Spleen (tissue), 11 donors: ENCODE measurements around the gene ACBD6. TPM values are rescaled to one million over a fixed set of nuclear protein-coding genes. Genes with fewer than 3 reads are reported as not detected.
A peak's percentile ranks its signal among the peaks of the same experiment; 100 is the strongest.

Source experiments
- DNase-seq: peaks from one replicate; pipeline ENCODE4 v3.0.0-alpha.2; 2020
- H3K27ac ChIP-seq, 8 donors: fragments of 200-600 bp; sonication (generic) in 7 of 8; 1 replicate in 4 of 8; 2 replicates in 4 of 8; pipeline versions ENCODE4 v1.5.0 to v1.8.0; 2016 to 2021; ENCODE audit warnings: inconsistent platforms in 4 of 8, mild to moderate bottlenecking in 4 of 8, moderate library complexity in 1 of 8
- H3K27me3 ChIP-seq, 7 donors: fragments of 200-600 bp; sonication (generic) in 6 of 7; replicated peaks in 1 of 7; 1 replicate in 4 of 7; 2 replicates in 3 of 7; pipeline versions ENCODE4 v1.5.0 to v1.8.0; 2016 to 2021; ENCODE audit warnings: inconsistent platforms in 3 of 7, mild to moderate bottlenecking in 1 of 7
- H3K36me3 ChIP-seq, 6 donors: fragments of 200-600 bp; sonication (generic) in 5 of 6; 1 replicate in 4 of 6; 2 replicates in 2 of 6; pipeline versions ENCODE4 v1.5.0 to v1.8.0; 2016 to 2021; ENCODE audit warnings: inconsistent platforms in 2 of 6
- H3K4me1 ChIP-seq, 6 donors: fragments of 200-600 bp; sonication (generic) in 5 of 6; 1 replicate in 3 of 6; 2 replicates in 3 of 6; pipeline versions ENCODE4 v1.5.0 to v1.8.0; 2016 to 2021; ENCODE audit warnings: inconsistent platforms in 3 of 6
- H3K4me3 ChIP-seq, 8 donors: fragments of 200-600 bp; sonication (generic) in 7 of 8; 1 replicate in 4 of 8; 2 replicates in 4 of 8; pipeline versions ENCODE4 v1.5.0 to v1.8.0; 2016 to 2021; ENCODE audit warnings: inconsistent platforms in 4 of 8, mild to moderate bottlenecking in 4 of 8, moderate library complexity in 2 of 8
- H3K9me3 ChIP-seq, 8 donors: fragments of 200-600 bp; sonication (generic) in 7 of 8; 1 replicate in 4 of 8; 2 replicates in 4 of 8; pipeline versions ENCODE4 v1.5.0 to v1.8.0; 2016 to 2021; ENCODE audit warnings: inconsistent platforms in 4 of 8
- POLR2A ChIP-seq, 3 donors: fragments of 450-650 bp; IDR thresholded peaks; one replicate each; pipeline ENCODE4 v1.5.1; 2017; ENCODE audit warnings: antibody characterized with exemption in 3 of 3, mild to moderate bottlenecking in 1 of 3
- POLR2AphosphoS5 ChIP-seq, 3 donors: sonication (generic); formaldehyde crosslinking; IDR thresholded peaks; one replicate each; pipeline ENCODE4 v1.5.1; 2017; ENCODE audit warnings: antibody characterized with exemption in 3 of 3
- WGBS, 5 donors: extraction: QIAGEN DNeasy Blood & Tissue Kit in 3 of 5; methylation state at CpG; one replicate each; pipeline versions ENCODE4 v1.1.5 to v1.1.7; 2013 to 2018; 5-methylcytosine and 5-hydroxymethylcytosine counted together
- intact Hi-C: fragments of 100-400 bp; cut with DNase I; formaldehyde crosslinking; loops from one replicate; pipeline ENCODE4 v1.15.0; 2023; ENCODE audit warnings: low total_unique reads
- polyA plus RNA-seq, 3 donors: library from polyadenylated mRNA; stranded (reverse); fragments of 200-250 nt; gene quantifications; one replicate each; pipeline ENCODE4 v1.2.1, GENCODE V29; 2013
- total RNA-seq, 7 donors: library from RNA; depleted of rRNA in 3 of 7; stranded (reverse); fragments of >200 nt in 3 of 7; fragmentation: NEBNext Ultra II Directional in 4 of 7; extraction: Animal tissue kit (Norgen Biotek cat#: 25700) in 4 of 7; gene quantifications; one replicate each; pipeline versions ENCODE4 v1.1.0 to v1.2.1, GENCODE V29; 2016 to 2021
- TF ChIP-seq, protein P1 (sequence below), 11 experiments: fragments of 200-600 bp in 7 of 11; fragments of 450-650 bp in 4 of 11; sonication (generic) in 4 of 11; IDR thresholded peaks in 8 of 11; conservative IDR thresholded peaks in 3 of 11; 1 replicate in 7 of 11; 2 replicates in 4 of 11; pipeline versions ENCODE4 v1.4.0 to v1.8.0; 2016 to 2021; ENCODE audit warnings: antibody characterized with exemption in 11 of 11, inconsistent platforms in 4 of 11, mild to moderate bottlenecking in 1 of 11
- donor health status: healthy with polysubstance abuse.
- donor health status: DM: no; HTN: no; CAD: no; lungs with moderate emphysema.
- donor health status: DM: no; HTN: no; CAD: no.
- donor health status: Bipolar disorder and iron deficiency.
- donor health status: healthy.
- donor health status: DM: no; HTN: no; CAD: no.
- donor health status: DM: yes; HTN: yes; CAD: no.

Gene ACBD6
- total and polyA plus RNA-seq, 10 donors: 27.2 to 62.9 (median 38.3) TPM

- no peaks in the 10 kb centered on the region for H3K27me3 ChIP-seq
- H3K4me3 ChIP-seq: no peak overlapping the region
- intact Hi-C loops: no loop called here
- H3K36me3 ChIP-seq: peaks cover 0 to 31% (median 0%) of the 10 kb centered on the region in 6 donors
- H3K9me3 ChIP-seq: peaks cover 0 to 5% (median 0%) of the 10 kb centered on the region in 8 donors
- WGBS, 5 donors: 94 to 95% (median 94%) methylated on average over 6 of the region's 6 CpGs
- H3K27ac ChIP-seq: peak overlapping the region in 1 of 8 donors; percentile 12
- DNase-seq: no peak
- H3K4me1 ChIP-seq: peaks cover 0 to 16% (median 5%) of the 10 kb centered on the region in 6 donors
- no peak for TF ChIP-seq POLR2AphosphoS5 (IDR thresholded peaks at IDR 0.05)
- TF ChIP-seq, protein P1, sequence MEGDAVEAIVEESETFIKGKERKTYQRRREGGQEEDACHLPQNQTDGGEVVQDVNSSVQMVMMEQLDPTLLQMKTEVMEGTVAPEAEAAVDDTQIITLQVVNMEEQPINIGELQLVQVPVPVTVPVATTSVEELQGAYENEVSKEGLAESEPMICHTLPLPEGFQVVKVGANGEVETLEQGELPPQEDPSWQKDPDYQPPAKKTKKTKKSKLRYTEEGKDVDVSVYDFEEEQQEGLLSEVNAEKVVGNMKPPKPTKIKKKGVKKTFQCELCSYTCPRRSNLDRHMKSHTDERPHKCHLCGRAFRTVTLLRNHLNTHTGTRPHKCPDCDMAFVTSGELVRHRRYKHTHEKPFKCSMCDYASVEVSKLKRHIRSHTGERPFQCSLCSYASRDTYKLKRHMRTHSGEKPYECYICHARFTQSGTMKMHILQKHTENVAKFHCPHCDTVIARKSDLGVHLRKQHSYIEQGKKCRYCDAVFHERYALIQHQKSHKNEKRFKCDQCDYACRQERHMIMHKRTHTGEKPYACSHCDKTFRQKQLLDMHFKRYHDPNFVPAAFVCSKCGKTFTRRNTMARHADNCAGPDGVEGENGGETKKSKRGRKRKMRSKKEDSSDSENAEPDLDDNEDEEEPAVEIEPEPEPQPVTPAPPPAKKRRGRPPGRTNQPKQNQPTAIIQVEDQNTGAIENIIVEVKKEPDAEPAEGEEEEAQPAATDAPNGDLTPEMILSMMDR (IDR thresholded peaks at IDR 0.05 in 8 of 11, conservative IDR thresholded peaks at IDR 0.05 in 3 of 11): no peak
- no peak for TF ChIP-seq POLR2A (IDR thresholded peaks at IDR 0.05)
Measured at GRCh38 chr1:180290265-180291001, 211.9 kb downstream of the ACBD6 start.

- Histone ChIP-seq H3K27ac (peak overlapping the region in 2 of 8 donors; percentile 12 to 23), H3K36me3 (peaks cover 0 to 44% (median 3%) of the 10 kb centered on the region in 6 donors), H3K9me3 (peaks cover 0 to 5% (median 0%) of the 10 kb centered on the region in 8 donors), H3K4me3 (no peak overlapping the region), H3K27me3 (no peaks in the 10 kb centered on the region), H3K4me1 (peaks cover 0 to 16% (median 5%) of the 10 kb centered on the region in 6 donors)
- WGBS, 5 donors: 64 to 86% (median 77%) methylated on average over 1 of the region's 1 CpG
- no peak for DNase-seq
- intact Hi-C loops: no loop called here
- no peak for TF ChIP-seq POLR2A (IDR thresholded peaks at IDR 0.05)
- TF ChIP-seq, protein P1 (IDR thresholded peaks at IDR 0.05 in 8 of 11, conservative IDR thresholded peaks at IDR 0.05 in 3 of 11): no peak
- TF ChIP-seq POLR2AphosphoS5 (IDR thresholded peaks at IDR 0.05): no peak
Measured at GRCh38 chr1:180288940-180289339, 213.4 kb downstream of the ACBD6 start.

GRCh38 chr1:180287988-180288705 lies 214.2 kb downstream of the ACBD6 start:
- Histone ChIP-seq H3K9me3 (peaks cover 0 to 5% (median 0%) of the 10 kb centered on the region in 8 donors), H3K27ac (peak overlapping the region in 4 of 8 donors; percentile 12 to 41 (median 29)), H3K27me3 (no peaks in the 10 kb centered on the region), H3K4me1 (peaks cover 0 to 16% (median 5%) of the 10 kb centered on the region in 6 donors), H3K36me3 (peaks cover 0 to 52% (median 3%) of the 10 kb centered on the region in 6 donors), H3K4me3 (no peak overlapping the region)
- DNase-seq: no peak
- intact Hi-C loops: no loop called here
- TF ChIP-seq POLR2AphosphoS5 (IDR thresholded peaks at IDR 0.05) (no peak), POLR2A (IDR thresholded peaks at IDR 0.05) (no peak)
- TF ChIP-seq, protein P1 (IDR thresholded peaks at IDR 0.05 in 8 of 11, conservative IDR thresholded peaks at IDR 0.05 in 3 of 11): no peak
- 79 to 86% (median 84%) methylated on average over 3 of the region's 3 CpGs for WGBS, 5 donors

DNA sequence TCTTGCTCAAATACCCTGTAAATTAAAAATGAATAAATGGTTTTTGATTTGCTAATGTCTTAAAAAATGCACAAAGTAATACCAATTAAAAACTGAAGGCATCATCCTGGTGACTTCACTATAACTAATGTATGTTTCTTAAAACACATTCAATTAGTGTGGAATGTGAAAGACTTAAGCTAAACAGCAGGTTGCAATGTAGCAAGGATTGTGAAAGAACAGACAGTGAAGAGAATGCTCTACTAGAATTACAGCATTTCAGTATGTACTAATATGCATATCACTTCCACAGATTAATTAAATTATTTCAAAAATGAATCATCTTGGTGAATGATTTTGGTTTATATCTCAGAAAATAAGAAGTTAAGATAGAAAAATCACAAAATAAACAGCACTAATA lies 216.0 kb downstream of the ACBD6 start:
- H3K9me3 ChIP-seq: no peaks in the 10 kb centered on the region
- TF ChIP-seq, protein P1 (IDR thresholded peaks at IDR 0.05 in 8 of 11, conservative IDR thresholded peaks at IDR 0.05 in 3 of 11): no peak
- TF ChIP-seq POLR2AphosphoS5 (IDR thresholded peaks at IDR 0.05) (no peak), POLR2A (IDR thresholded peaks at IDR 0.05) (no peak)
- intact Hi-C loops: no loop called here
- no peaks in the 10 kb centered on the region for H3K27me3 ChIP-seq
- no peak overlapping the region for H3K4me3 ChIP-seq
- H3K36me3 ChIP-seq: peaks cover 0 to 55% (median 3%) of the 10 kb centered on the region in 6 donors
- no peak for DNase-seq
- H3K27ac ChIP-seq: no peak overlapping the region
- peaks cover 0 to 16% (median 5%) of the 10 kb centered on the region in 6 donors for H3K4me1 ChIP-seq
